Raji (cell line): Measurements from ENCODE around the gene UNCX.

Experiments
- POLR2A ChIP-seq: IDR thresholded peaks from 2 replicates; pipeline ENCODE4 v1.6.1; 2011; ENCODE audit warnings: low read depth, low read length, control low read depth; ENCODE audit not compliant: insufficient read depth

UNCX gene

DNA sequence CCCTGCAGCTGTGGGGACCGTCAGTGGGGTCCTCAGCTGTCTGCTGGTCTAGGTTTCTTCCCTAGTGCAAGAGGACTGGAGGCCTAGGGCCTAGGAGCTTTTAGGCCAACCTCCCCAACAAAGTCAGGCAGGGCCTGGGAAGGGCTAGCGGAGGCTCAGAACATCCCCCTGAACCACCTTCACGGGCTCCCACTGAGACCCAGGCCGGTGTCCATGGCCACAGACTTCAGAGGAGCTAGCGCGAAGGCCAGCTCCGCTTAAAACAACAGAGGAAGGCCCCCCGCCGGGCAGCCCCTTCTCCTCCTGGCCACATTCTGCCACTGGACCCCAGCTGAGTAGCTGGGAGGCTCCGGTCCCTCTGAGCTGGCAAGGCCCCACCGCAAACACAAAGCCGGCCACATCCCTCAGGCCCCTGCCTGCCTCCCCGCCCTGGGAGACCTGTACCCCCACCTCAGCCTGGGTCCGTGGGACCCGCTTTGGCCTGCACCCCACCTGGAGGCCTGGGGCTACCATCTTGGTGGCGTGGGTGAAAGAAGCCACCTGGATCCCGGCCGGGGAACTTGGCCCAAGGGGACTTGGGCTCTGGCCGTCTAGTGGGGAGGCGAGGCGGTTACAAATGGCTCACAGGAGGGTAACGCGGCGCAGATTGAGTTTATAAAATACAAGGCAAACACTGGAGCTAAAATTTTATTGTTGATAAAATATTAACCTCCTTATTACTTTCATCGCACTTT lies 5.4 kb upstream of the UNCX start:
- TF ChIP-seq POLR2A: no peak

DNA sequence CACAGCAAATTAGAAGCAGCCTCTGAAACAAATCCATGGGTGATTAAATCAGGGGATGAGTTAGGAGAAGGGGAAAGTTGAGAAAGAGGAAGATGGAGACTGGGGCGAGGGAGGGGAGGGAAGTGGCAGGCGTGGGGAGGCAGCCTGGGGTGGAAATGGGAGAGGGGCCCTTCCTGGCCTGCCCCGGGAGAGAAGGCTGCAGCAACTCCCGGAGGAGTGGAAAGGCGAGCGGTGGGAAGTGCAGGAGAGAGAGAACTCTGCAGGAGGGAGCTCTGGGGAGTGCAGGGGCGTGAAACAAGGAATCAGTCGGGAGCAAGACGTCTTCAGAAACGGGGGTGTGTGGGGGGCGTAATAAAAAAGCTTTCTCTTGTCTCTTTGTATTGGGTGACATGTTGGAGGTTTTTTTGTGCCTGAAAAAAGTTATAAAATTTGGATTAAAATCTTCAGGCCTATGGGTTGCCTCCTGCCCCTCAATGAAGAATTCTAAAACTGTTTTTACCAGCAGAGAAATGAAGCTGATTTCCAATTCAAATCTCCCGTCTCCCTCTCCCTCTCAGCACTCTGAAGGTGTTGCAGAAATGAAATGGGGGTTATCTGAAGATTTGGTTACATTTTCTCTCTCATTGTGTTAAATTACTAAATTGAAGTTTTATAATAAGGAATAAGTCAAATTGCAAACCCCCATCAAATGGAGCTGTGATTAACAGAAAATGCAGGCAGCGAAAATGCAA lies 4.7 kb upstream of the UNCX start:
- TF ChIP-seq POLR2A: no peak

DNA sequence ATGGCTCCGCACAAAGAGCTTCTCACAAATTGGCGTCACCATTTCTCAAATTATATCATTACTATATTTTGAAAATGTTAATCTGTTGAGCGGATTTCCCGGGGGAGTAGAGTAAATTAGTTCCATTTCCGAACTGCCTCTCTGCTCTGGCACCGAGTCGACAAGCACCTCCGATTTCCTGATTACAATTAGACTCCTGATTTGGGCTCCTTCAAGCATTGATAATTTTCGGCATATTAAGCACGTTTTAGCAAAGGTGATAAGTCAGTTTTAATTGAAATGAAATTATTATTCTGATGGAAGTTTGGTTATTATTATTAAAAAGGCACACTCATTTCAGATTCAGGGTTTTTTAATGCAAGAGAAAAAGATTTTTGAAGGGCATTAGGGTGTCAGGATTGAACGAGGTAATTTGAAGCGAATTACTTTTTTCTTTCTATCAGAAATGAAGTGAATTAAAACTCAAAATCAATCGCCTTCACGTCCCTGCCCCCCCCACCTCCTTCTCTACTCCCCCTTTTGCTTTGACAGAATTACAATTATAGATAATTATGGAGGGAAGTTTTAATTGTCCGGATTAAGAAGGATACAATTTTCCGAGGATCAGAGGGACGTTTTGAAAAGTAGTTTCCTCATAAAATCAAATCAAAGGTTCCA lies 4.0 kb upstream of the UNCX start:
- no peak for TF ChIP-seq POLR2A

DNA sequence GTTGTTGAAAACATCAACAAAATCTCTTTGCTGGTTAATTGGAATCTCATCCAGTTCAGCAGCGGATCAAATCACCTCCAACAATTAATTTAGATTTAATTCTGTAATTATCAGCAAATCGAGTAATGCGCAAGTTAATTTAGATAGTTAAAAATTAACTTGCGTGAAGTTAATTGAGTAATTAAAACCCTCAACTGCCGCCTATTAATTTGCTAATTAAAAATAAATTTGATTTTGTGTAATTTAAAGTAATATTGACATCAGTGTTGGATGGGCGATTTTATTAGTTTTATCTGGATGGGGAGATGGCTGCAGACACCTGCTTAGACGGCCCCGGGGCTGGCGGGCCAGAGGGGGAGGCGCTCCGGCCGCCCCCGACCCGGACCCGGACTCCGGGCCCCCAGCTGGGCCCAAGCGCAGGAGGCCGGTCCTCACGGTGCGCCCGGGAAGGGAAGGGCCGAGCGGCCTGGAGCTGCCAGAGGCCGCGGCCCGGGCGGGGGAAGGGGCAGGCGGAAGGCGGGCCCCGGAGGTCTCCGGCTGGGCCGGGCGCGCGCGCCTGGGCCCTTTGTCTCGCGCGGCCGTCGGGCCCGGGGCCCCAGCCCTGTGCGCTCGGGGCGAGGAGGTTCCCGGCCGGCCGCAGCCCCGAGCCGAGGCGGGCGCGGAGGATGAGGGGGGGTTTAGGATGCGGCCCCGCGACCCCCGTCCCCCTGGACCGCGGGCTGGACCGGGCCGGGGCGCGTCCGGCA lies 3.3 kb upstream of the UNCX start:
- no peak for TF ChIP-seq POLR2A

GRCh38 chr7:1229956-1230355 lies 2.7 kb upstream of the UNCX start:
- TF ChIP-seq POLR2A: no peak

DNA sequence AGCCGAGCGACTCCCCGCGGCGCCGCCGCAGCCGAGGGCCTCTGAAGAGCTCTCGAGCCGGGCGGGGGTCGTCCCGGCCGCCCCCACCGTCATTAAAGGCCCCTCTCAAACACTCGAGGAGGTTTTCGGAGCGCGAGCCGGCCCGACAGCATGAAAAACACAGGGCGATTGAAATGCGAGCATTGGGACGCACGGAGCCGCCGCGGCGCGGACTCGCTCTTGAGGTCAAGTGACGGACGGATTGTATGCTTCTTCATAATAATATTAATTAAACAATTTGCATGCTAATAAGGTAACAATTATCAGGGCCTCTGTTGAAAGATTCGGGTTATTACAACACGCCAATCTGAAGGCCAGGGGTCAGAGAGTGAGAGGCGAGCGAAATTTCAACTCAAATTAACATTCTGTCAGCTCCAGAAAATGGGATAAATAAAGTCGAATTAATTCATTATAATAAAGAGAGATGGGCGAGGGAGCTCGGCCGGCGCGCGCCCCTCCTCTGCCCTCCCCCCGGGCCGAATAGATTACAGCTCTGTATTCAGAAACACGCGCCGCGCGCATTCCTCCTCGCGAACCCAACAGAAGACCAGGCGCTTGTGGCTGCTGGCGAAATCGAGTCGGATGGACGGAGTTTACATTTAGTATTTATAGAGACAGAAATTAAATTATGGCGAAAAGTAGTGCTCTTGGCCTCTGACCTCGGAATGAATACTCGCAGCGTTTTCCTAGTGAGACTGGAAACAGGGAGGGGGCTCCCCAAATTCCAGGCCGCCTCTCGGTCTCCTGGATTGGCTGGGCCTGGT lies 2.1 kb upstream of the UNCX start:
- no peak for TF ChIP-seq POLR2A

DNA sequence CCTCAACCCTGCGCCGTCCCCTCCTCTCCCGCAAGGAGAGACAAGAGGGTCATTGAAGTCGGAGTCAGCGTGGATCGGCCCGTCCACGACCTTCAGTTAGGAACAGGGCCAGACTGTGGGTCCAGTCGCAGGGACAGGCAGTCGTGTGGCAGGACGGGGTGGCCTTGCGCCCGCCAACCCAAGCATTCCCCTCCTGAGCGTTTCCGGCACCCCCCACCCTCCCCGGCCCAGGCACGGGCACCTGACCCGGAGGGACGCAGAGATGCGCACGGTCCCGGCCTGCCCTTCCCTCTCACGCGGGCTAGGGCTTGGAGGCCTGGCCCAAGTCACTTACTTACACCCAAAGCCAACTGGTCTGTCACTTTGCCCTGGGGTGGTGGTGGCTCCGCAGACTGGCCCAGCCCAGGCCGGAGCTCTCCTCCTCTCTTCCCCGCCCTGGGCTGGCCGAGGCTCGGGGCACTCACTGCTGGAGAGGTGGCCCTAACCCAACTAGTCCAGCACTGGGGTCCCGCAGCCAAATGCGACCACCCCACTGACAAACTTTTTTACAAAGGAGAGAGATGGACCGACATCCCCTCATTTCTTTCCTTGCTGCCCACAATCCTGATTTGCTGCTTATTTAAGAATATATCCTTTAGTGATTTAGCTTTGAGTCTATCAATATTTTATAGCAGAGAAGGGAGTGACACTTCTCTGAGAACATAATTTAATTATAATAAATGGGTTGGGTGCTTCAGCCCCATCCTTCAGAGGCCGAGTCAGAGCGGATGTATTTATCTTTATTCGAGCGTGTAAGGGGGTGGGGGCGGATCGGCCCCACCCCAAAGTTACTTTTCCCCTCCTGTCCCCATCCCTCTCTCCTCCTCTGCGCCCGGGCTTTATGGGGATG lies 1.2 kb upstream of the UNCX start:
- no peak for TF ChIP-seq POLR2A

GRCh38 chr7:1232103-1232466 lies 587 bp upstream of the UNCX start:
- TF ChIP-seq POLR2A: no peak

DNA sequence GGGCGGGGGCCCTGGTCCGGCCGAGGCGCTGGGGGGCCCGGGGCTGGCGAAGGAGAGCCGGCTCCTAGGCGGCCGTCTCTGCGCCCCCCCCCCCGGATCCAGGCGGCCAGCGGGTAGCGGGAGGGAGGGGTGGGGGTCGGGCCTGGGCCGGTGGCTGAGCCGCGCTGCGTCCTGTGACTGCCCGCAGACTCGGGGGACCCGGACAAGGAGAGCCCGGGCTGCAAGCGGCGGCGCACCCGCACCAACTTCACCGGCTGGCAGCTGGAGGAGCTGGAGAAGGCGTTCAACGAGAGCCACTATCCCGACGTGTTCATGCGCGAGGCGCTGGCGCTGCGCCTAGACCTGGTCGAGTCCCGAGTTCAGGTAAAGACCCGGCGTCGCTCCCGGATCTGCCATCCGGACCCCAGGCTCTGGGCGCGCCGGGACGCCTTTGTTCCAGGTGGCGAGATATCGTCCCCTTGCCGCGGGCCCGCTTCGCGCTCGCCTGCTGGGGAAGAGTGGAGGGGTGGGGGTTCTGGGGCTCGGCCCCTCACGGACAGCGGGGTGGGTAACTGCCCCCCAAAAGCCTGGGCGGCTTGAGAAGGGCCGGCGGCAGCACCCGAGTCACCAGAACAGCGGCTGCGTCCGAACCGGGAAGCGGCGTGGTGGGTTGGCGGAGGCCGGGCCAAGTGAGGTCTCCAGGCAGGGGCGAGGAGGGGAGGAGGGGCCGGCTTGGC lies 819 bp downstream of the UNCX start:
- TF ChIP-seq POLR2A: no peak

GRCh38 chr7:1234049-1234880 lies 1.6 kb downstream of the UNCX start:
- TF ChIP-seq POLR2A: no peak

- TF ChIP-seq POLR2A: no peak
These were observed 2.3 kb downstream of the UNCX start for GRCh38 chr7:1234881-1235500.
